BE2C (cell line): Measurements from ENCODE around the gene SMCHD1.
"Not testable (repeated sequence)": the region's sequence is repeated elsewhere in the genome, so short reads cannot be mapped to it uniquely, and the experiment has no call there.

Experiments
- DNase-seq: peaks from one replicate; pipeline ENCODE4 v3.0.0-alpha.2; 2020
- H3K27me3 ChIP-seq: fragments of 250-450 bp; sonication (Bioruptor Pico); 2 replicates; pipeline ENCODE4 v1.5.1; 2020; ENCODE audit warnings: mild to moderate bottlenecking
- H3K36me3 ChIP-seq: fragments of 250-450 bp; sonication (Bioruptor Pico); 2 replicates; pipeline ENCODE4 v1.5.1; 2020; ENCODE audit warnings: mild to moderate bottlenecking
- H3K4me1 ChIP-seq: fragments of 250-450 bp; sonication (Bioruptor Pico); 2 replicates; pipeline ENCODE4 v1.5.1; 2020
- H3K4me3 ChIP-seq: 2 replicates; pipeline ENCODE4 v1.5.1; 2011; ENCODE audit warnings: low read depth, low read length
- H3K9me3 ChIP-seq: fragments of 250-450 bp; sonication (Bioruptor Pico); 2 replicates; pipeline ENCODE4 v1.5.1; 2020
- CTCF ChIP-seq: IDR thresholded peaks from 2 replicates; pipeline ENCODE4 v1.5.1; 2012; ENCODE audit warnings: mild to moderate bottlenecking, low read depth, low read length

The SMCHD1 gene

GRCh38 chr18:2662990-2663389 is 7.5 kb downstream of the SMCHD1 start:
- no peaks in the 10 kb centered on the region for H3K4me1 ChIP-seq

GRCh38 chr18:2672410-2672809 is 16.9 kb downstream of the SMCHD1 start:
- peaks cover 6% of the 10 kb centered on the region for H3K36me3 ChIP-seq

More at GRCh38 chr18:2662990-2663389, 7.5 kb downstream of the SMCHD1 start:
- DNase-seq = no peak
- H3K4me3 ChIP-seq = no peak overlapping the region
- H3K27me3 ChIP-seq = no peaks in the 10 kb centered on the region
- no peaks in the 10 kb centered on the region for H3K9me3 ChIP-seq
- TF ChIP-seq CTCF = no peak
- no peaks in the 10 kb centered on the region; the same call in 1 of the 2 replicates for H3K36me3 ChIP-seq

GRCh38 chr18:2672872-2673271 is 17.3 kb downstream of the SMCHD1 start:
- Histone ChIP-seq H3K4me3 (no peak overlapping the region), H3K36me3 (peaks cover 6% of the 10 kb centered on the region), H3K4me1 (no peaks in the 10 kb centered on the region), H3K9me3 (no peaks in the 10 kb centered on the region), H3K27me3 (no peaks in the 10 kb centered on the region)
- TF ChIP-seq CTCF = no peak
- DNase-seq = no peak

More at GRCh38 chr18:2672410-2672809, 16.9 kb downstream of the SMCHD1 start:
- Histone ChIP-seq H3K4me1 (no peaks in the 10 kb centered on the region), H3K9me3 (no peaks in the 10 kb centered on the region), H3K4me3 (no peak overlapping the region), H3K27me3 (no peaks in the 10 kb centered on the region)
- no peak for TF ChIP-seq CTCF
- DNase-seq = no peak

GRCh38 chr18:2678933-2679332 is 23.4 kb downstream of the SMCHD1 start:
- H3K4me3 ChIP-seq, H3K4me1 ChIP-seq, H3K36me3 ChIP-seq, DNase-seq, H3K27me3 ChIP-seq, H3K9me3 ChIP-seq: not testable (repeated sequence)

GRCh38 chr18:2680216-2680792 is 24.8 kb downstream of the SMCHD1 start:
- no peaks in the 10 kb centered on the region for H3K9me3 ChIP-seq
- H3K27me3 ChIP-seq = no peaks in the 10 kb centered on the region
- DNase-seq = no peak
- no peak overlapping the region for H3K4me3 ChIP-seq
- H3K4me1 ChIP-seq = no peaks in the 10 kb centered on the region
- no peak for TF ChIP-seq CTCF
- H3K36me3 ChIP-seq = no peaks in the 10 kb centered on the region; the same call in 1 of the 2 replicates

- Histone ChIP-seq H3K4me1 (no peaks in the 10 kb centered on the region), H3K4me3 (no peak overlapping the region), H3K36me3 (no peaks in the 10 kb centered on the region), H3K9me3 (no peaks in the 10 kb centered on the region), H3K27me3 (no peaks in the 10 kb centered on the region)
- no peak for DNase-seq
- no peak for TF ChIP-seq CTCF
These were observed 26.6 kb downstream of the SMCHD1 start for GRCh38 chr18:2681993-2682603.
